ENCODE data around the gene PHKA1. TPM values are rescaled to one million over a fixed set of nuclear protein-coding genes. Genes with fewer than 3 reads are reported as not detected.
"Not testable (repeated sequence)": the region's sequence is repeated elsewhere in the genome, so short reads cannot be mapped to it uniquely, and the experiment has no call there.

The PHKA1 gene
- total RNA-seq, 3 donors from 2014 or later = 4.5 to 11.9 (median 9.8) TPM

- H3K9me3 ChIP-seq = no peaks in the 10 kb centered on the region
- H3K36me3 ChIP-seq = no peaks in the 10 kb centered on the region
- DNase-seq (ENCODE audit: low spot score in 2 of 2) = no peak
- no peak overlapping the region for H3K4me3 ChIP-seq
- H3K27ac ChIP-seq = no peak overlapping the region
- intact Hi-C loops (cut with DNase I; ENCODE audit: low total_unique reads) = no loop called here
- H3K27me3 ChIP-seq = peaks cover 0 to 9% of the 10 kb centered on the region in 2 donors
- H3K4me1 ChIP-seq = no peaks in the 10 kb centered on the region
- no peak for TF ChIP-seq CTCF (IDR thresholded peaks at IDR 0.05)
- no peak for TF ChIP-seq POLR2A (IDR thresholded peaks at IDR 0.05)
- no peak for TF ChIP-seq POLR2AphosphoS5 (IDR thresholded peaks at IDR 0.05)
These were observed 109.4 kb downstream of the PHKA1 start for GRCh38 chrX:72604705-72605104.

- H3K4me1 ChIP-seq = no peaks in the 10 kb centered on the region
- no peaks in the 10 kb centered on the region for H3K36me3 ChIP-seq
- intact Hi-C loops (cut with DNase I; ENCODE audit: low total_unique reads) = no loop called here
- H3K27ac ChIP-seq = no peak overlapping the region
- H3K27me3 ChIP-seq = peaks cover 0 to 9% of the 10 kb centered on the region in 2 donors
- TF ChIP-seq POLR2A (IDR thresholded peaks at IDR 0.05) (no peak), POLR2AphosphoS5 (IDR thresholded peaks at IDR 0.05) (no peak), CTCF (IDR thresholded peaks at IDR 0.05) (no peak)
- DNase-seq (ENCODE audit: low spot score in 2 of 2) = no peak
- no peak overlapping the region for H3K4me3 ChIP-seq
- H3K9me3 ChIP-seq = no peaks in the 10 kb centered on the region
These were observed 110.0 kb downstream of the PHKA1 start for GRCh38 chrX:72604112-72604511.

GRCh38 chrX:72591038-72591437 is 123.1 kb downstream of the PHKA1 start:
- H3K4me3 ChIP-seq; DNase-seq (ENCODE audit: low spot score in 2 of 2); H3K27me3 ChIP-seq; H3K36me3 ChIP-seq; H3K27ac ChIP-seq; H3K4me1 ChIP-seq; intact Hi-C loops (cut with DNase I; ENCODE audit: low total_unique reads): not testable (repeated sequence)
- H3K9me3 ChIP-seq = peaks cover under 1 to 12% of the 10 kb centered on the region in 2 donors

- H3K4me3 ChIP-seq = no peak overlapping the region
- H3K4me1 ChIP-seq = no peaks in the 10 kb centered on the region
- H3K9me3 ChIP-seq = peaks cover 8 to 10% of the 10 kb centered on the region in 2 donors
These were observed 129.9 kb downstream of the PHKA1 start for GRCh38 chrX:72584163-72584562.

GRCh38 chrX:72576141-72576894 is 137.8 kb downstream of the PHKA1 start:
- no peak for DNase-seq (ENCODE audit: low spot score in 2 of 2)
- TF ChIP-seq CTCF (IDR thresholded peaks at IDR 0.05) = no peak
- no peak for TF ChIP-seq POLR2A (IDR thresholded peaks at IDR 0.05)
- no peak for TF ChIP-seq POLR2AphosphoS5 (IDR thresholded peaks at IDR 0.05)

More at GRCh38 chrX:72584163-72584562, 129.9 kb downstream of the PHKA1 start:
- H3K36me3 ChIP-seq = no peaks in the 10 kb centered on the region
- DNase-seq (ENCODE audit: low spot score in 2 of 2) = no peak
- H3K27ac ChIP-seq = no peak overlapping the region
- peaks cover 0 to 4% of the 10 kb centered on the region in 2 donors for H3K27me3 ChIP-seq
- TF ChIP-seq POLR2A (IDR thresholded peaks at IDR 0.05) = no peak
- TF ChIP-seq CTCF (IDR thresholded peaks at IDR 0.05) = no peak
- TF ChIP-seq POLR2AphosphoS5 (IDR thresholded peaks at IDR 0.05) = no peak
- intact Hi-C loops (cut with DNase I; ENCODE audit: low total_unique reads) = no loop called here

More at GRCh38 chrX:72576141-72576894, 137.8 kb downstream of the PHKA1 start:
- intact Hi-C loops (cut with DNase I; ENCODE audit: low total_unique reads) = no loop called here
- no peaks in the 10 kb centered on the region for H3K4me1 ChIP-seq
- H3K9me3 ChIP-seq = no peaks in the 10 kb centered on the region
- no peak overlapping the region for H3K4me3 ChIP-seq
- no peaks in the 10 kb centered on the region for H3K36me3 ChIP-seq
- H3K27me3 ChIP-seq = peaks cover 0 to 36% of the 10 kb centered on the region in 2 donors
- H3K27ac ChIP-seq = no peak overlapping the region

Measured in breast epithelium (tissue), 4 donors.